ENCODE results near the gene PKIG.

Gene PKIG

GRCh38 chr20:44597516-44597915 lies 15.1 kb downstream of the PKIG start:
- DNase-seq: no peak

DNA sequence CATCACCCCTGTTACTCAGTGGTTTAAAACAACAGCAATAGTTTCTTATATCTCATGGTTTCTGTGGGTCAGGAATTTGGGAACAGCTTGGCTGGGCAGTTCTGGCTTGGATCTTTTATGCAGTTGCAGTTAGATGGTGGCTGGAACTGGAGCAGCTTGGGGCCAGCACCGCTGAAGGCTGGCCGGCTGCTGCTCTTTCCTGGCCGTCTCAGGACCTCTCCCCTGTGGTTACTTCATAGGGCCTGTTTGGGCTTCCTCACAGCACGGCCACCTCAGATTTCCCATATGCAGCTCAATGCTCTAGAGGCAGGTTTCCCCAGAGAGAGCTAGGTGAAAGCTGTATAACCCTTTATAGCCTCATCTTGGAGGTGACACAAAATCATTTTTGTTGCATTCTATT lies 15.6 kb downstream of the PKIG start:
- DNase-seq: no peak

DNA sequence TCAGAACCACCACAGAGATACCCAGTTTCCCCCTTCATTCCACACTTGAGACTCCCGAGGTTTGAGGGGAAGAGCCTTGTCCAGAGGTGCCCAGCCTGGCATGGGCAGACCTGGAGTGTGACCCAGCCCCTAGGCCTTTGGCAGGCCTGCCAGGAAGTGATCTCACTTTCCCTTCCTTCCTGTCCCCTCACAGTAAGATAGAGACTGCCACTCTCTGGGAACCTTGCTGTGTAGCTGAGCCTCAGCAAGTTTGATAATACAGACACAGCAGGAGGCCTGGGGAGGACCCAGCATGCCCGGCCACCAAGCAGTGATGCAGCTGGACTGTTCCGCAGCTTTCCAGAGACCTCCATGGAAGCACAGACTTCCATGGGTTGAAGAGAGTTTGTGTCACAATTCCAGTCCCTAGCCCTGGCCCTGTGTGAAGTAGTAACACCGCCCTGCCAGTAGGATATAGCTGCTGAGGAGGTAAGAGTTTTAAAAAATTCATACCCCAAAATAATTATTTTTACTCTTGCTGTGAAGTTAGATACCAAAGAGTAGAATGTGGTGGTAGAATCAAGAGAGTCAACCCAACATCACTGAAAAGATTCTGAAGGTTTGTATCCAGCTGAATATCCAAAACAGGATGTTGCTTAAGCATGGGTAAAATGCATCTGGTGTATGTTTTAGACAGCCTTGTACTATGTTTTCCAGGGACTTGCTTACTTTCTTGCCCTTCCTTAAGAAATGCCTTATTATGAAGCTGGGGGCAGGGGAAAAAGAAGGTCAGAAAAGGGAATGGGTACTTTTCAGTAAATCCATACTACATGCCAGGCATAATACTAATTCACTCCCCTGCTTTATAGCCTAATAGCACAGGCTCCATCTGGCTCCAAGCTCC lies 16.3 kb downstream of the PKIG start:
- DNase-seq: no peak

DNA sequence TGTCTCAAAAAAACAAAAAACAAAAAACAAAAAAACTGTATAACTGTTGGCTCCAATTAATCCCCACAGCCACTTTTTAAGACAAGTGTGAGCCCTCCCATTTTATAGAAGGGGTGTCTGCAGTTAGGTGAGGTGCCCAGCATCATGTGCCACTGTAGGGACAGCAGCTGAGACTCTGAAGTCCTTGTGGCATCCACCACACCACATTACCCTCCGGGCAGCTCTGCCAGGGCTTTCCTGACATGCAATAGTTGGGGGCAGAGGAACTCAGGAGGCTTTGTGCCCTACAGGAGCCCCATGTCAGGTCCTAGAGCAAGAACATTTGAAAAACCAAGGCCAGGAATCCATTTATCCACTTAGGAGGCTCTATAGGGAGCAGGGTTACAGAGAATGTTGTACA lies 17.3 kb downstream of the PKIG start:
- no peak for DNase-seq

DNA sequence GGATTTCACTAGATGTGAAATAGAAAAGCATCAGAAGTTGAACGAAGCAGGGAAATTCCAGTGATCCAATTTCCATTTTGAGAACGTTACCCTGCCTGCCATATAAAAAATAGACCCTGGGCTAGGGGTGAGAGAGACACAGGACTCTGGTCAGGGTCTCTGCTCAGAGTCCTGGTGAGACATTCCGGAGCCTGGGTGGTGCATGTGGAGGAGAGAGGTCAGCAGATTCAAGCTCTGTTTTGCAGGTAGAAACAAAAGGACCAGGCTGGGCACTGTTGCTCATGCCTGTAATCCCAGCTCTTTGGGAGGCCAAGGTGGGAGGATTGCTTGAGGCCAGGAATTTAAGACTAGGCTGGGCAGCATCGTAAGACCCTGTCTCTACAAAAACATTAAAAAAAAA lies 17.9 kb downstream of the PKIG start:
- no peak for DNase-seq

- DNase-seq: no peak
Measured at GRCh38 chr20:44600758-44601201, 18.4 kb downstream of the PKIG start.

DNA sequence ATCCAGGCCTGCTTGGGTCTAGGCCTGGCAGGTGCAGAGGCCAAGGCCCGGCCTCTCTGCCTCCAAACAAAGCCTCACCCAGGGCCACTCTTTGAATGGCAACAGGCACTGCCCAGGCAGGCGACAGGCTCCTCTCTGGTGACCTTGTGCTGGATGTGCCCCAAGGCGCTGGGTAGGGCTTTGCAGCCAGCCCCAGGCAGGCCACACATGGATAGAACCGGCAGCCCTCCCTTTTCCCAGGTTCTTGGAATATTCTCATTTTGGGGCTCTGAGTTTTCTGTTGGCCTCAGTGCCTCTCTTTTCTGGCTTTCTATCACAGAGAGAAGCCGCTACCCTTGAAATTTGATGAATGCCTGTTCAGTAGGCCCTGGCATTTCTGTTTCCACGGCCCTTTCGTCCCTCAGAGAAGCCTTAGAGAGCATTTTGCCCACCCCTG lies 18.9 kb downstream of the PKIG start:
- no peak for DNase-seq

- DNase-seq: no peak
Measured at GRCh38 chr20:44601801-44602204, 19.4 kb downstream of the PKIG start.

GRCh38 chr20:44603327-44603726 lies 20.9 kb downstream of the PKIG start:
- no peak for DNase-seq

DNA sequence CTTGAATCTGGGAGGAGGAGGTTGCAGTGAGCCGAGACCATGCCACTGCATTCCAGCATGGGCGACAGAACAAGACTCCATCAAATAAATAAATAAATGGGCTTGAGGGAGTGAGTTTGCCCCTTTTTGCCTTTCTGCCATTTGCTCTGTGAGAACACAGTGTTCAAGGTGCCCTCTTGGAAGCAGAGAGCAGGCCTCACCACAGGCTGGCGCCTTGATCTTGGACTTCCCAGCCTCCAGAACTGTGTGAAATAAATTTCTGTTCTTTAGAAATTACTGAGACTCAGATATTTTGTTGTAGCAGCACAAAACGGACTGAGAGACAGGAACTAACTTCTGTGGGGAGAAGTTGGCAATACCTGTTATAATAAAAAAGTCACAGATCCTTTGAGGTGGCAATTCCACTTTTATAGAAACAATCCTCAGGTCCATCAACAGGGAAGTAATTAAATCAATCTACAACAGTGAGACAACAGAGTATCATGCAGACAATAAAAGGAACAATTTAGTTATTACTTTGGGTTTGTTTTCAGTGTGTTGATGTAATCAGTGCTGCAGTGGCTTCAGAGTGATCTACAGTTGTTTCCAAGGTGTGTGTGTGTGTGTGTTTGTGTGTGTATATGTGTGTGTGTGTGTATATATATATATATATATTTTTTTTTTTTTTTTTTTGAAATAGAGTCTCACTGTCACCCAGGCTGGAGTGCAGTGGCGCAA lies 24.5 kb downstream of the PKIG start:
- DNase-seq: no peak

GRCh38 chr20:44609006-44609515 lies 26.7 kb downstream of the PKIG start:
- no peak for DNase-seq

- DNase-seq: peak; percentile 89
Measured at GRCh38 chr20:44609516-44610312, 27.3 kb downstream of the PKIG start.

DNA sequence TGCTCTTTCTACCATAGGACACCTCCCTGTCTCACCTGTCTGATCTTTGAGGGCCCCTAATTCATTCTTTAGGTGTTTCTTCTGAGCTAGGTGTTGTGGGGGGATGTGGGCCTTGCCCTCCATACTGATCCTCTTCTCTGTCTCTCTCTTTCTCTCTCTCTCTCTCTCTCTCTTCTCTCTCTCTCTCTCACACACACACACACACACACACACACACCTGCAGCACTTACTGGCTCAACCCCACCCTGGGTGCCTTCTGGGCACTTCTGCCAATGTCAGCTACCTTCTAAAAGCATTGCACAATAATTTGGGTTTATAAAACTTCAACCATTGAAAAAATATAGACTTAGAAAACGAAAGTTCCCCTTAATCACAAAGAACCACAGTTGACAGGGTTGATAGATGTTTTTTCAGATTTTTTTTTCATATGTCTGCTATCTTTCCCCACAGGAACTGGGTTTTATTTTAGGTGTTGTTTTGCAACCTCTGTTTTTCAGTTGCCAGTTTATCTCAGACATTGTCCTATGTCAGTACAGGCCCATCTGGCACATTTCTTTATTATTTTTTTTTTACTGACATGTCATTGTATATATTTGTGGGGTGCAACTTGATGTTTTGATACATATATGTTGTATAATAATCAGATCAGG lies 28.1 kb downstream of the PKIG start:
- no peak for DNase-seq

DNA sequence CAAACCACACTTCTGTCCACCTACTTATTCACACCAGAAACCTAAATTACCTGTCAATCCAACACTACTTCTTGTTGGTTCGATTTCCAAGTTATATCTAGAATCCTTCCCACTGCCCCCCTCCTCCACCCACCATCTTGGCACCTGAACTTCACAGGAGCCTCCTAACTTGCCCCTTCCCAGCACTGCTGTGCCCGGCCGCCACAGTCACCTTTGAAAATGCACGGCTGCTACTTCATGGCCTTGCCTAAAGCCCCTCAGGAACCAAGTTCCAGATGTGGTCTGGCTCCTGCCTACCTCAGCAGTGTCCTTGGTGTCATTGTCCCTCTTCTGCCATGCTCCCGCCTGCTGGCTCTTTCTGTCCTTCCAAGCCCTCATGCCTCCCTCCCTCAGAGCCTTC lies 31.2 kb downstream of the PKIG start:
- no peak for DNase-seq

DNA sequence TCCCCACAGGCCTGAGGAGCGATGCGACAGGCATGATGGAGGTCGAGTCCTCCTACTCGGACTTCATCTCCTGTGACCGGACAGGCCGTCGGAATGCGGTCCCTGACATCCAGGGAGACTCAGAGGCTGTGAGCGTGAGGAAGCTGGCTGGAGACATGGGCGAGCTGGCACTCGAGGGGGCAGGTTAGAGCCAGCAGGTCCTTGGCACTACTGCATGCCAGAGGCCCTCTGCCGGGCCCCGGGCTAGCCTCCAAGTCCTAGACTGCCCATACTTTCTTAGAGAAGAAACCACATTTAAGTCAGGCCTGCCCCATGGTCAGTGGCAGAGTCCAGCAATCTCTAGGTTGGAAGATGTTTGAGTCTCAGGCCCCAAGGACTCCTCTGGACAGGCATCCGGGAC lies 32.1 kb downstream of the PKIG start:
- no peak for DNase-seq

GRCh38 chr20:44615169-44615791 lies 32.9 kb downstream of the PKIG start:
- DNase-seq: no peak

- DNase-seq: no peak
Measured at GRCh38 chr20:44615876-44616603, 33.7 kb downstream of the PKIG start.

GRCh38 chr20:44616604-44616964 lies 34.2 kb downstream of the PKIG start:
- no peak for DNase-seq

GRCh38 chr20:44618318-44618731 lies 35.9 kb downstream of the PKIG start:
- DNase-seq: no peak

- DNase-seq: no peak
Measured at GRCh38 chr20:44619294-44619693, 36.9 kb downstream of the PKIG start.

- no peak for DNase-seq
Measured at GRCh38 chr20:44620030-44620429, 37.7 kb downstream of the PKIG start.

All from T1000 (cell line).